ENCODE data around the gene NDC80. TPM values are rescaled to one million over a fixed set of nuclear protein-coding genes. Genes with fewer than 3 reads are reported as not detected.
"Not testable (repeated sequence)": the region's sequence is repeated elsewhere in the genome, so short reads cannot be mapped to it uniquely, and the experiment has no call there.

NDC80 gene
- total and polyA plus RNA-seq, 11 donors: 0.09 to 5.0 (median 0.35) TPM; not detected in 1

GRCh38 chr18:2656981-2657512, 85.7 kb downstream of the NDC80 start:
- TF ChIP-seq POLR2A (IDR thresholded peaks at IDR 0.05): no peak
- no peak for TF ChIP-seq CTCF (IDR thresholded peaks at IDR 0.05)
- H3K27me3 ChIP-seq: no peaks in the 10 kb centered on the region
- peak overlapping the region in 11 of 12 donors; percentile 94 to 99 (median 98) for H3K27ac ChIP-seq
- H3K9me3 ChIP-seq: no peaks in the 10 kb centered on the region
- no peak for ATAC-seq
- intact Hi-C loops (cut with DNase I): loop anchor here in 4 of 10 donors (5.0 kb wide), 2 partner anchors 85 to 90 kb away; partner anchors contain the start of genes METTL4 (in 3 of the 4) and NDC80 (in 3 of the 4)
- H3K4me1 ChIP-seq: peaks cover 0 to 49% (median 23%) of the 10 kb centered on the region in 12 donors
- 5 to 7% (median 6%) methylated on average over 12 of the region's 12 CpGs for WGBS, 4 donors
- peaks cover 0 to 6% (median 0%) of the 10 kb centered on the region in 9 donors for H3K36me3 ChIP-seq
- no peak for DNase-seq
- peak overlapping the region; percentile 66 to 99 (median 92) for H3K4me3 ChIP-seq

GRCh38 chr18:2657788-2658458, 86.6 kb downstream of the NDC80 start:
- Histone ChIP-seq H3K4me1 (peaks cover 0 to 56% (median 23%) of the 10 kb centered on the region in 12 donors), H3K27me3 (no peaks in the 10 kb centered on the region), H3K27ac (peak overlapping the region in 6 of 12 donors; percentile 15 to 99 (median 70)), H3K36me3 (peaks cover 0 to 6% (median 0%) of the 10 kb centered on the region in 9 donors), H3K4me3 (peak overlapping the region in 9 of 12 donors; percentile 5 to 96 (median 93)), H3K9me3 (no peaks in the 10 kb centered on the region)
- 58 to 66% (median 62%) methylated on average over 12 of the region's 12 CpGs for WGBS, 4 donors
- DNase-seq (no peak), ATAC-seq (peak in 1 of 4 donors; percentile 21)
- TF ChIP-seq POLR2A (IDR thresholded peaks at IDR 0.05): no peak
- TF ChIP-seq CTCF (IDR thresholded peaks at IDR 0.05): no peak
- intact Hi-C loops (cut with DNase I): loop anchor here in 4 of 10 donors (5.0 kb wide), 2 partner anchors 86 to 91 kb away; partner anchors contain the start of genes METTL4 (in 3 of the 4) and NDC80 (in 3 of the 4)

GRCh38 chr18:2660849-2661248, 89.5 kb downstream of the NDC80 start:
- not testable (repeated sequence) for ATAC-seq, H3K36me3 ChIP-seq, H3K27ac ChIP-seq, H3K9me3 ChIP-seq, H3K4me3 ChIP-seq, DNase-seq, H3K27me3 ChIP-seq
- 93 to 97% (median 96%) methylated on average over 3 of the region's 3 CpGs for WGBS, 4 donors
- intact Hi-C loops (cut with DNase I): loop anchor here in 1 of 10 donors (10.0 kb wide), 1 partner anchor 64 kb away; no protein-coding TSS in a partner anchor
- peaks cover 0 to 74% (median 33%) of the 10 kb centered on the region in 12 donors for H3K4me1 ChIP-seq

- DNase-seq, H3K27me3 ChIP-seq, H3K9me3 ChIP-seq, ATAC-seq, H3K4me3 ChIP-seq, H3K27ac ChIP-seq: not testable (repeated sequence)
- Histone ChIP-seq H3K36me3 (peaks cover 0 to 18% (median 7%) of the 10 kb centered on the region in 9 donors), H3K4me1 (peaks cover 0 to 71% (median 37%) of the 10 kb centered on the region in 12 donors)
- intact Hi-C loops (cut with DNase I): loop anchor here in 1 of 10 donors (10.0 kb wide), 1 partner anchor 63 kb away; no protein-coding TSS in a partner anchor
- 90 to 94% (median 93%) methylated on average over 7 of the region's 7 CpGs for WGBS, 4 donors
Measured at GRCh38 chr18:2662288-2662687, 90.9 kb downstream of the NDC80 start.

- no peaks in the 10 kb centered on the region for H3K9me3 ChIP-seq
- H3K36me3 ChIP-seq: peaks cover 0 to 25% (median 14%) of the 10 kb centered on the region in 9 donors
- 77 to 82% (median 79%) methylated on average over 5 of the region's 5 CpGs for WGBS, 4 donors
- intact Hi-C loops (cut with DNase I): loop anchor here in 1 of 10 donors (10.0 kb wide), 1 partner anchor 62 kb away; no protein-coding TSS in a partner anchor
- no peak for ATAC-seq
- no peak for DNase-seq
- H3K4me3 ChIP-seq: no peak overlapping the region
- no peak for TF ChIP-seq CTCF (IDR thresholded peaks at IDR 0.05)
- no peak for TF ChIP-seq POLR2A (IDR thresholded peaks at IDR 0.05)
- H3K27ac ChIP-seq: no peak overlapping the region
- H3K27me3 ChIP-seq: no peaks in the 10 kb centered on the region
- peaks cover 0 to 64% (median 31%) of the 10 kb centered on the region in 12 donors for H3K4me1 ChIP-seq
Measured at GRCh38 chr18:2662990-2663389, 91.6 kb downstream of the NDC80 start.
